ENCODE results near the gene LINGO3.

GRCh38 chr19:2353159-2353886 lies 45.4 kb upstream of the LINGO3 start:
- no peak for TF ChIP-seq EZH2phosphoT487 (IDR thresholded peaks at IDR 0.05; ENCODE audit: insufficient read depth, low read depth)
- TF ChIP-seq EZH2 (IDR thresholded peaks at IDR 0.05; ENCODE audit: insufficient read depth, poor library complexity, severe bottlenecking) = no peak
